Measurements from ENCODE around the gene DPYSL5.

The DPYSL5 gene

DNA sequence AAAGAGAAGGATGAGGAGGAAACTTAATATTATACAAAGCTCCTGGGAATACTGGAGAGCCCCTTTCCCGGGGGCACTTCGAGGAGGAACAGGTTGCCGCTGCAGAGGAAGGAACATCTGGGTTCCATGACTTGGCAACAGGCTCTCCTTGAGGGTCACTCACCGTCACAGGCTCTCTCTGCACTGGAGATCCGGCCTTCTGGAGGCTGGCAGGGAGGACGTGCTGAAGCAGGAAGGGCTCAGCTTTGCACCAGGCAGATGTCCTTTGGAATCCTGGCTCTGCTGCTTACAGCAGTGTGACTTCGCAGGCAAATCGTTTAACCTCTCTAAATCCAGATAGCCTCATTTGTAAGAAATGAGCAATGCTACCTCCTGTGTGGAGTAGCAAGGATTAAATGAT lies 2.9 kb upstream of the DPYSL5 start:
- DNase-seq (ENCODE audit: low read depth, low spot score) = no peak

DNA sequence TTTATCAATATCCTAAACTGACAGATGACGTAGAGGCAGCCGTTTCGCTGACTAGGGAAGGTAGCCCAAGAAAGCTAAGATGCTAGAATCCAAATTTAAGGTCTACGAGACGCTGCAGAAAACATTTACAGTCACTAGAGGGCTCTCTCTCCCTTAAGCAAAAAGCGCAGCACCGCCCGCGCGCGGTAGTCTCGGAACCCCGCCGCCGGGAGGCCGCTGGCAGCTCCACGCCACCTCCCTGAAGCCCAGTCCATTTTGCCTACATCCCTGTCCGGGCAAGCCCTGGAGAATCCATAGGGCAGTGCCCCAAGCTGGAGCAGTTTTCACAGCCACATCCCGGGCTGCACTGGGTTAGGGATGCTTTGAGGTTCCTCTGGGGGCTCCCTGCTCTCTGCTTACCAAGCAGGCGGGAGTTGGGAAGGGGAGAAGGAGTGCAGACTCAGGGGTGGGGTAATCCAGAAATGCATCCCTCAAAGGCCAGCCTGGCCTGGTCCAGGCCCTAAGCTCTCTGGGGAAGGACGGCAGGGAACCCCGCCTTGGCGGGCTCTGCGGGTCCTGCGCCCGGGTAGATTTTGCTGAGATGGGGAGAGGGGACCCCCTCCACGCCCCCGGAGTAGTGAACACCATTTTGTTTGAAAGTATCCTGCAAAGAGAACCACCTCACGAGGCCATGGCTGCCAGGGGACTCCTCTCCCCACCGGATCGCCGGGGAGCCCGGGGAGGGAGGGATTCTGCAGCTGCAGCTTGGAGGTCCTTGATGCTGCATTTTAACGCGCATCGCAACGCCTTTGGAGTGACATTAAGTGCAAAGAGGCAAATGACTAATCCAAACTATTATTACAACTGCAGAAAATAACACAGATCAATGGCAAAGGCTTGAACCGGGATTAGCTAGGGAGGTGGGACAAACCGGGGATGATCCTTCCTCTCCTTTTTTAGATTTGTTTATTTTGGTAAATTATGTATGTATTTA lies 1.3 kb upstream of the DPYSL5 start:
- DNase-seq (ENCODE audit: low read depth, low spot score) = peak; percentile 14

DNA sequence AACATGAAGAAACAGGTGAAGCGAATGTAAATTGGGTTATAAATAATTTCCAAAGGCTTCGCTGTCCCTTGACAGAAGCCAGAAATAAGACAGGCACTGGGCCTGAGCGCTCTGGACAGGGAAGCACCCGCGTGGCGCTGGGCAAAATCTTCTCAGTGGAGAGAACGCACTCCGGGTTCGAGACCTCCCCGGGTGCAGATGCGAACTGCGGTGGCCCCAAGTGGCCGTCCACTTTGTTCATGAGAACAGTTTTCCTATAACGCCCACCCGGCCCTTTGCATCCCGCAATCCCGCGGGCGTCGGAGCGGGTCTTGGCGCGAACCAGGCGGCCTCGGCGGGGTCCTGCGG lies 651 bp upstream of the DPYSL5 start:
- no peak for DNase-seq (ENCODE audit: low read depth, low spot score)

DNA sequence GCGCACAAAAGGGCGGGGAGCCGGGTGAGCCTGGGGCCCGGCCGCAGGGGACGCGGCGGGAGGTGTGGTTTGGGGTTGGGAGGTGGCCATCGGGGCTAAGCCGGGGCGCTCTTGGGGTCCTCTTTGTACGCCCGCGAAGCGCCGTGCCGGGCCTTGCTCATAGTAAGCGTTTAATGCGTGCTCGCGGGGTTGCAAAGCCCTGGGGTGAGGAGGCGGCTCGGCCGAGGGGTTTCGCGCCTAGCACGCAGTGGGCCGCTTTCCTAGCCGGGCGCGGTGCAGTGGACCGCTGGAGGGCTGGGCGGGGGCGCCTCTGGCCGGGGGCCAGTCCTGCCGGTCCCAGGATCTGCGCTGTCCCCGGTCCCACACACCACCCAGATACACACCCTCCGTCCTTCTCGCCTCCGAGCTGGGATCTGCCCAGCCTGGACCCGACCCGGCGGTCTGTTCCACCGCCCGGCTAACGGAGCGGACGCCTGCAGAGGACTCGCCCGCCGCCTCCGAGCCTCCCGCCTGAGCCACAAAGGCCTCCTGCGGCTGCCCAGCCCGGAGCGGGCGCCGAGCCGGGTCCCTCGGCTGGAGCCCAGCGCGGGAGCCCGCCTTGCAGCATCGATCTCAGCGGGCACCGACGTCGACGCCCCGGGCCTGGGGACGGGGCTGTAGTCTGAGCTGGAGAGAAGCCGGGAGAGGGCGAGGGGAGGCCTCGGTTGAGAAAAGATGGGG lies 564 bp downstream of the DPYSL5 start:
- no peak for DNase-seq (ENCODE audit: low read depth, low spot score)

DNA sequence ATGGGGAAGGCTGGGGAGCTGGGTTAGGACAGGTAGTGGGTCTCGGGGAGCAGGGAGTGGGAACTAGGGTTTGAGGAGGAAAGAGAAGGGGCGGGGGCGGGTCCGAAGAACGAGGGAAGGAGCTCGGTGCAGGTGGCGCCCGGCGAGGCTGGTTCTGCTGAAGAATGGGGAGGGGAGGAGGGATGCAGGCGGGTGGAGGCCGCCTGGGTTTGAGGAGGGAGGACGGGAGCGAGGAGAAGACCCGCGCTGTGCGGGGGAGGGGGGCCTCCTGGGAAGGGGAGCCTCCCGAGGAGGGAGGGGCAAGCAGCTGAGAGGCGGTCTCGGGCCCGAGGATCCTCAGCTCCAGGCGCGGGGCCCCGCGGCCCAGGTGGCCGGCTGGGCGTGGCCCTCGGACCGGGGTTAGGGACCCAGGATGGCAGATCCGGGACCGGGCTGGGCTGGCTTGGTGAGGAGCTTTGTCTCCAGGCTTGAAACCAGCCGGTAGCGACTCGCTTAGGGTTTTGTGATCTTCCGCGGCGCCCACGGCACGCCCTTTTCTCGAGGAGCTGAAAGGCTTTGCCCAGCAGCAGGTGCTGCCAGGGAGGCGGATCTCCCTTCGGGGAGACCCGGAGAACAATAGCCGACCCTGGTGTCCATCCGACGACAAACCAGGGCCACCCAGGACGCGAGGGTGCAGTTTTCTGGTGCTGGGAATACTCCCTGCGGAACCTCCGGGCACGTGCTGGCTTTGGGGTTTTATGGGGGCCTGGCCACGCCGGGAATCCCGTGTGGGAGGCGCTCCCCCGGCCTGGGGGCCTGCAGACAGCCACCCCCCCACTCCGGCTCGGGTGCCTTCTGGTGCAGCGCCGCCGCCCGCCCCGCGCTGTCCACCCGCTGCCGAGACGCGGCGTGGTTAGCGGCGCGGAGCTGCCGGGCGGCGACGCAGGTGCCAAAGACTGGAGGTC lies 1.4 kb downstream of the DPYSL5 start:
- no peak for DNase-seq (ENCODE audit: low read depth, low spot score)

DNA sequence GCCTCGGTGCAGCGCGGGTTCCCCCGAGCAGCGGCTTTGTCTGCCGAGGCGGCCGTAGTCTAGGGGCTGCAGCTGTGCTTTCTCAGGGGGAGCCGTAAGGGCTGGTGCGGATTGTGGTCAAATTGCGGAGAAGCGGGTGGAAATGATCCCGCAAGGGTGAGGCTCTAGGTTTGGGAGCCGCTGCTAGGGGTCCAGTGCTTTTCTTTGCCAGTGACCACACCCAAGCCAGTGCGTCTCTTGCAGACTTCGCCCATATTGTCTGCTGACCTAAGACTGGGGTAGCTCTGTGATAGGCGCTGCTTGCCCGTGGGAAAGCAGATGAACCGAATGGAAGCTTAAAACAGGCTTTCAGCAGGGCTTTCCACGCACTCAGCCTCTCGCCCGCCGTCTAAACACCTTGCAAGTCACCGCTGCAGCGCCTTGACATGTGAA lies 2.1 kb downstream of the DPYSL5 start:
- no peak for DNase-seq (ENCODE audit: low read depth, low spot score)

DNA sequence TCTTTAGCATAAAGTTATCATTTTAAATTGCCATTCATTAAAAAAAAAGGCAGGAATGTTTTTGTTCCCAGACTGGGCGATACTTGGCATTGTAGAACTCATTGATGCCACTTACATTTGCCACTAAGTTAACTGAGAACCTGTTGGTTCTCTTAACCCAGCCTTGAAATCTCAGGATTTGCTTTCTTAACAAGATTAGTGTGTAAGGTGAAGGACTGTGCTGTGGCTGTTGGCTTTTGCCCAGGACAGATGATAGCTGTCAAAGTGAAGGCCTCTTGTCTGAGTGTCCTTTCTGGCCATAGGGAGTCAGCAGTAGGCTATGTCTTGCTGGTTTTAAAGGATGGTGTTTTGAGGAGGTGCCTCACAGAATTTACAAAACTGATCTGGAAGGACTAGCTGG lies 2.6 kb downstream of the DPYSL5 start:
- no peak for DNase-seq (ENCODE audit: low read depth, low spot score)

DNA sequence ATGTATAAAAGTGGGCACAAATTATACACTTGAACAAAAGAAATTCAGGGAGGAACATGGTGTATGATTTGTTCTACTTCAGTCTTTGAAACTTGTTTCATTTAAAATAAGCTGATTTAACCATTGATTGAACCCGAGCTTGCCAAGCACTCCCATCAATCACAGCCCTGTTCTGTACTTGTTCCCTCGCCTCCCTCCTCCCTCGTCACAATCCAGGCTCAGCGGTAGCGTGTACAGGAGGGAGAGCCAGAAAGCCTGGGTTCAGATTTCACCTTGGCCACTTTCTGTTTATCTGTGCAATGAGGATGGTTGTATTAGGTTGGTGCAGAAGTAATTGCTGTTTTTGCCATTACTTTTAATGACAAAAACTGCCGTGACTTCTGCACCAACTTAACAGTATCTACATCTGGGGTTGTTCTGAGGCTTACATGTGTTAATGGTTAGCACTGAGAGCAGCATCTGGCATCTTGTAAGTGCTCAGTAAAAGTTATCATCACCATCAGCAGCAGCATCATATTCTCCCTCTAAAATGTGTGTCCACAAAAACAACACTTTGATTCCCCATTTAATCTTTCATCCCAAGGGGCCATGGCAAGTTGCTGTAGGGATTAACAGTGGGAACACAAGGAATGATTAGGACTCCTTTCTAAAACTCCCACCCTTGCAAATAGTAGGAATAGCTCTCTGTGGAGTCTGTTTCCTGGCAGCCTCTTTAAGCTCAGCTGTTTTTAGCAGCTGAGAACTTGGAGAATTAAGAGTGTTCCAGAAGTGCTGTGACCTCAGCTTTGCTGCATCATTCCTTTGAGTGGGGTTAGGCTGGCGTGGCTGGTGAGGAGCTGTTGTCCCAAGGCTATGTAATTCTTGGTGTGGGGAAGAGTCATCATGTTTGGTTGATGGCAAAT lies 4.7 kb downstream of the DPYSL5 start:
- no peak for DNase-seq (ENCODE audit: low read depth, low spot score)

DNA sequence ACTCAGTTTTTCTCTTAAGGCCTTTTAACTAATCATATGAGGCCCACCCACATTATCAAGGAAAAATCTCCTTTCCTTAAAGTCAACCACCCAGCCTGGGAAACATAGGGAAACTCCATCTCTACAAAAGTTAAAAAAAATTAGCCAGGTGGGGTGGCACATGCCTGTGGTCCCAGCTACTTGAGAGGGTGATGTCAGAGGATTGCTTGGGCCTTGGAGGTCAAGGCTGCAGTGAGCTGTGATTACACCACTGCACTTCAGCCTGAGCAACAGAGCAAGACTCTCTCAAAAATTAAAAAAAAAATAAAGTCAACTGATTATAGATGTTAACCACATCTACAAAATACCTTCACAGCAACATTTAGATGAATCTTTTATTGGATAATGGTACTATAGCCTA lies 5.8 kb downstream of the DPYSL5 start:
- no peak for DNase-seq (ENCODE audit: low read depth, low spot score)

DNA sequence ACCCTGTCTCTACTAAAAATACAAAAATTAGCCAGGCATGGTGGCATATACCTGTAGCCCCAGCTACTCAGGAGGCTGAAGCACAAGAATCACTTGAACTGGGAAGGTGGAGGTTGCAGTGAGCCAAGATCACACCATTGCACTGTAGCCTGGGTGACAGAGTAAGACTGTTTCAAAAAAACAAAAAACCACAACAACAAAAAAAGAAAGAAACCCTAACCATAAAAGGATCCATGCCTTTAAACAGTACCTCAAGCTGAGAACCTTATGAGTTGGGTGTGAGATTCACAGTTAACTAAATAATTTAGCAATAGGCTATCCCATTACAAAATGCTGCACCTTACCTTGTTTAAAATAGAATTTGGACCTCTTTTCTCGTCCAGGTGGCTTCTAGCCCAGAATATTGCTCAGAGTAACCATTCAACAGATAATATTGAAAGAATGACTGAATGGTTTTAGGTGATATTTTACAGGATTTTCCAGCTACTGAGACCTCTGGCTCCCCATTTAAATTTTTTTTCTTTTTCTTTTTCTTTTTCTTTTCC lies 6.4 kb downstream of the DPYSL5 start:
- DNase-seq (ENCODE audit: low read depth, low spot score) = no peak

DNA sequence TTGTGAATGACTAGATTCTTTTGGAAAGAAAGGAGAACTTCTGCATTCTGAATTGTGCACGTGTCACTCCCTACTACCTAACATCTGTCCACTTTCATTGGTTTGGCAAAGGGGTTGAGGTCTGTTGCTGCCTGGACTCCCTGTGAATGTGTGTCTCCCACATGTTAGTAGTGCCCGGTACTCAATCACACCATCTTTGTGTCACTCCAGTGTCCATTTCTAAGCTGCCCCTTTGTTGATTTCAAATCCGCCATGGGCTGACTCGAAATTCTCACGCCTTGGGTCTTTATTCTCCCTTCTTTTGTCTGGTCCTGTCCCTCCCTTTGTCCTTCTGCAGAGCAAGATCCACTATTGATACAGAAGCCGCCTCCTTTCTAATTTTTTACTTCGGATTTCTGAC lies 7.5 kb downstream of the DPYSL5 start:
- DNase-seq (ENCODE audit: low read depth, low spot score) = no peak

DNA sequence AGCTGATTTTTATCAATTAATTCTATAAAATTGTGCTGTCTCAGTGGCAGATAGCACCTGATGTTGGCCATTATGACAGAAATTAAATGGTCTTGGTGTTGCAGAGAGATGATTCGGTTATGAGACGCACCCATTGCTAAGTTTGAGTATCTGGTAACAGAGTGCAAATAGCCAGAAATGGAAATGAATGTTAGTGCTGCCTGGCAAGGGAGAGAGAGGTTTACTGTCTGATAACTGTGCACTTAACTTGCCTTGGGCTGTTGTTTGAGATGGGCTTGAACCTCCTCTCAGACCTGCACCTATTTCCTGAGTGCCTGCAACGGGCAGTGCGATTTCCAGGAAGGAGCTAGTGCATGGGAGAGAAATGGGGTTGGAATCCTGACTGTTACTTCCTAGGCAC lies 11.7 kb downstream of the DPYSL5 start:
- no peak for DNase-seq (ENCODE audit: low read depth, low spot score)

DNA sequence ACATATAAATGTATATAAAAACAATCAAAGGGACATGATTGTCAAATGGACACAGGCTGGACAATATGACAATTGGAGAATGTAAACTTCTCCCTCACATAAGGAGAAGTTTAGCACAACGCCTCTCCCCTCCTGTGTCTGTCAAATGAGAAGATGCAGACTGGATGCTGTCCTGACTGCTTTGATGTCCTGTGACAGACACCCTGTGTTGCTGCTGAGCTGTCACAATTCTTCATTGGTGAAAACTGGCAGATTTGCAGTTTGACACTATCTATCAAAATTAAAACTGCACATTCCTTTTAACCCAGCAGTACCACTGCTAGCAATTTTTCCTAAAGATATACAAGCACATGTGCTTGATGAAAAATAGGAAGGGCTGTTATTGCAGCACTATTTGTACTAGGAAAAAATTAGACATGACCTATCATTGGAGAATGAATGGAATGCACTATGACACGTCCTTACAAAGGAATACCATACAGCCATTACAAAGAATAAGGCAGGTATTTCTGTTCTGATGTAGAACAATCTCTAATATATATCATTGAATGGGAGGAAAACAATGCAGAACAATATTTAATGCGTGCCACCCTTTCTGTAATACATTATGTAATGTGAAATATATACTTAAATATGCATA lies 12.4 kb downstream of the DPYSL5 start:
- no peak for DNase-seq (ENCODE audit: low read depth, low spot score)

DNA sequence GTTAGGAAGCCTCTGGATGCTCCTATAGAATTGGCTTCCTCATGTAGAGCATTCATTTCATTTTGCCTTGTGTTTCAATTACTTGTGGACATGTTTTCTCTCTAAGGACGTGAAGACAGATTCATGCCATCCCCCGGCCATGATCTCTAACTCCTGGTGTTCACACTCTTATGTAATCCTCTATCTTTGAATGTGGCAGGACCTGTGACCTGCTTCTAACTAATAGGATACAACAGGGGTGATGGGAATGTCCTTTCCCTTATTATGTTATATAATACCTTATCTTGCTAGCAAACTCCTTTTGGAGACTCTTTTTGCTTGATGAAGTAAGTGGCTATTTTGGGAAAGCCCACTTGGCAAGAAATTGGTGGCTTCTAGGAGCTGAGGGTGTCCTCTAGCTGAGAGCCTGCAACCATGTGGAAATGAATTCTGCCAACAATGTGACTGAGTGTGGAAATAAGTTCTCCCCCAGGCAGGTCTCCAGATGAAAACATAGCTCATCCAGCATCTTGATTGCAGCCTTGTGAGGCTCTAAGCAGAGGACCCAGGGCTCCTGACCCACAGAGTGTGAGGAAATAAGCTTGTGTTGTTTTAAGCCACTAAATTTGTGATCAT lies 13.8 kb downstream of the DPYSL5 start:
- no peak for DNase-seq (ENCODE audit: low read depth, low spot score)

DNA sequence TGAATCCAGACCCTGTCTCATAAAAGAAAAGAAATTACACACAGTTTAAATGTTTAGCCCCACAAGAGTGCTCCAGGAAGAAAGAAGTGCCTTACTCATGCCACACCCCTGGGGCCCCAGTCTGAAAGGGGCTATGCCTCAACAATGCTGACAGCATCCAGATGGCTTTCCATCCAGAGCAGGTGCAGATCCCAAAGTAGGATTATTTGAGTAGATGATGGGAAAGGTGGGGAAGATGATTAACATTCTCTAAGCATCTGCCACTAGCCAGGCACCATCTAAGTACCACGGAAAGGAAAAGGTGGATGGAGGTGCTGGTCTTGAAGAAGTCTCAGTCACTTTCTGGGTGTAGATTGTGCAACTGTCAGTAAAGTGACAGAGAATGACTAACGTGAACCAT lies 16.3 kb downstream of the DPYSL5 start:
- DNase-seq (ENCODE audit: low read depth, low spot score) = no peak

DNA sequence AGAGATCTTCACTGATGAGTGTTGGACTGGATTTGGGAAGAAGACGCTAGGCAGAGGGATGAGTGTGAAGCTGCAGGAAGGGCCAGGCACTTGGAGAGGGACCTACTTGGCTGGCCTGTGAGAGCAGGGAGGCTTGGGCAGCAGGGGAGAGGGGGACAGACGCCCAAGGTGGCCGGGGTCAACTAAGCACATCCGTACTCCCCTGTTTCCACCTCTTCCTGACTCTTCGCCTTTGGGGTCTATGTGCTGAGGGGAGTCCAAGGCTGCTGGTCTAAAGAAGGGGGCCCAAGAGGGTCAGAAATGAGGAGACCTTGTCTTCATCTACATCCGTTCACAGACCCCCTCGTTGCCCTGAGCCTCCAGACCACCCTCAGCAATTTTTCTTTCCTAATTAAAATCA lies 16.7 kb downstream of the DPYSL5 start:
- DNase-seq (ENCODE audit: low read depth, low spot score) = no peak

DNA sequence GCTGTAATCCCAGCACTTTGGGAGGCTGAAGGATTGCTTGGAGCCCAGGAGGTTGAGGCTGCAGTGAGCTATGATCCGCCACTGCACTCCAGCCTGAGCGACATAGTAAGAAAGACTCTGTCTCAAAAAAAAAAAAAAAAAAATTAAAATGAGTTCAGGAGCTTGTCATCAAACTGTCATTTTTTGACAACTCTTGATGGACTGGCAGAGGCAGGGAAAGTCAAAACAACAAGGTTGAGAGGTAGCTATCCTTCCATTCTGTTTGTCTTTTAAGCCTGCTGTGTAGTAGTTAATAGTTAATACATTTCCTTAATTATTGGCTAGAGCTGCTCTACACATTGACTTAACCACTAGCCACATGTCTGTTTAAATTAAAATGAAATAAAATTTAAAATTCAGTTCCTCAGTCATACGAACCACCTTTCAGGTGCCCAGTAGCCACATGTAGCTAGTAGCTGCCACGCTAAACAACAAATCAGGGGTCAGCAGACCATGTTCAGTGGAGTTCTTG lies 22.7 kb downstream of the DPYSL5 start:
- DNase-seq (ENCODE audit: low read depth, low spot score) = no peak

DNA sequence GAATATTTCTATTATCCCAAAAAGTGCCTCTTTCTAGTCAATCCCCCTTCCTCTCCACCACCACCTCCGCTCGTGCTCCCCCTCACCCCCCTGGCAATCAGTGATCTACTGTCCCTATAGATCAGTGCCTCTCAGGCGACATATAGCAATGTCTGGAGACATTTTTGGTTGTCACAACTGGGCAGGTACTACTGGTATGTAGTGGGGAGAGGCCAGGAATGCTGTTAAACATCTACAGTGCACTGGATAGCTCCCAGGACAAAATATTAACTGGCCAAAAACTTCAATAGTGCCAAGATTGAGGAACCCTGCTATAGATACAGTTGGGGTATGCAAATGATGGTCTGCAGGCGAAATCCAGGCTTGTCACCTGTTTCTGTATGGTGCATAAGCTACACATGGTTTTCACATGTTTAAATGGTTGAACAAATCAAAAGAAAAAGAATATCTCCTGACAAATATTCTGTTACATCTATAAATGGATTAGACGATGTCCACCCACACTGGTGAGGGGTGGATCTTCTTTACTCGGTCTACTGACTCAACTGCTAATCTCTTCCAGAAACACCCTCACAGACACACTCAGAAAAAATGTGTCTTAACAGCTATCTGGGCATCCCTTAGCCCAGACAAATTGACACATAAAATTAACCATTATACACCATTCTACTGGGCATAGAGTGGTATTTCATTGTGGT lies 25.5 kb downstream of the DPYSL5 start:
- DNase-seq (ENCODE audit: low read depth, low spot score) = no peak

DNA sequence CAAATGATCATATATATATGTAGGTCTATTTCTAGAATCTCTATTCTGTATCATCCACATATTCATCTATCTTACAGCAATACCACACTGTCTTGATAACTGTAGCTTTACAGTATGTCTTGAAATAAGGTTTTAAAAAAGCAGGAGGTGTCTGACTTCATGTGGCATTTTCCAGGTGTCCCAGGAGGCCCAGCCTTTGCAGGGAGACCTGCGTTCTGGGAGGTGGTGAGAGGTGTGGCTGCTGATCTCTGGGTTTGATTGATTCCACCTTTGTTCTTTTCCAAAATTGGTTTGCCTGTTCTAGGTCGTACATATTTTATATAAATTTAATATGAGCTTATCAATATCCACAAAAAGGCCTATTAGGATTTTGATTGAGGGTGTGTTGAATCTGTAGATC lies 26.6 kb downstream of the DPYSL5 start:
- DNase-seq (ENCODE audit: low read depth, low spot score) = no peak
